NK-92 (cell line): ENCODE measurements around the gene TTLL5.
"Not testable (repeated sequence)": the region's sequence is repeated elsewhere in the genome, so short reads cannot be mapped to it uniquely, and the experiment has no call there.

Experiments
- DNase-seq: peaks from one replicate; lab custom pipeline; 2025; ENCODE audit not compliant: unreplicated experiment; lab: John Stamatoyannopoulos, UW

TTLL5 gene

GRCh38 chr14:75826599-75826998 lies 165.6 kb downstream of the TTLL5 start:
- no peak for DNase-seq

- DNase-seq: no peak
Observed at GRCh38 chr14:75827331-75827730, 166.3 kb downstream of the TTLL5 start.

GRCh38 chr14:75829316-75829715 lies 168.3 kb downstream of the TTLL5 start:
- DNase-seq: no peak

- no peak for DNase-seq
Observed at GRCh38 chr14:75831455-75831854, 170.4 kb downstream of the TTLL5 start.

GRCh38 chr14:75831952-75832351 lies 170.9 kb downstream of the TTLL5 start:
- DNase-seq: no peak

- no peak for DNase-seq
Observed at GRCh38 chr14:75832621-75833297, 171.7 kb downstream of the TTLL5 start.

GRCh38 chr14:75833326-75834020 lies 172.4 kb downstream of the TTLL5 start:
- no peak for DNase-seq

- DNase-seq: no peak
Observed at GRCh38 chr14:75835156-75835725, 174.2 kb downstream of the TTLL5 start.

- no peak for DNase-seq
Observed at GRCh38 chr14:75835737-75836136, 174.7 kb downstream of the TTLL5 start.

GRCh38 chr14:75837151-75837787 lies 176.2 kb downstream of the TTLL5 start:
- DNase-seq: no peak

GRCh38 chr14:75840911-75841310 lies 179.9 kb downstream of the TTLL5 start:
- no peak for DNase-seq

- DNase-seq: no peak
Observed at GRCh38 chr14:75842551-75842950, 181.5 kb downstream of the TTLL5 start.

GRCh38 chr14:75844486-75844885 lies 183.4 kb downstream of the TTLL5 start:
- no peak for DNase-seq

GRCh38 chr14:75845136-75845804 lies 184.2 kb downstream of the TTLL5 start:
- DNase-seq: no peak

- not testable (repeated sequence) for DNase-seq
Observed at GRCh38 chr14:75846694-75847093, 185.6 kb downstream of the TTLL5 start.

- no peak for DNase-seq
Observed at GRCh38 chr14:75847584-75847983, 186.5 kb downstream of the TTLL5 start.

- no peak for DNase-seq
Observed at GRCh38 chr14:75848167-75848913, 187.3 kb downstream of the TTLL5 start.

GRCh38 chr14:75849300-75849895 lies 188.4 kb downstream of the TTLL5 start:
- no peak for DNase-seq

- DNase-seq: no peak
Observed at GRCh38 chr14:75851574-75851866, 190.5 kb downstream of the TTLL5 start.

GRCh38 chr14:75854111-75854799 lies 193.2 kb downstream of the TTLL5 start:
- no peak for DNase-seq
